NCI-H2107 treated with DMSO at 0.1 percent for 48 hours (cell line): ENCODE measurements around the gene PLD3.
"Not testable (repeated sequence)": the region's sequence is repeated elsewhere in the genome, so short reads cannot be mapped to it uniquely, and the experiment has no call there.

ENCODE experiments used
- DNase-seq: peaks from one replicate; lab custom pipeline; 2025; ENCODE audit not compliant: unreplicated experiment; lab: John Stamatoyannopoulos, UW

PLD3 gene

GRCh38 chr19:40360708-40361241, 12.3 kb downstream of the PLD3 start:
- DNase-seq, result no peak

GRCh38 chr19:40362160-40362559, 13.7 kb downstream of the PLD3 start:
- no peak for DNase-seq

GRCh38 chr19:40363069-40363468, 14.6 kb downstream of the PLD3 start:
- DNase-seq, result no peak

- no peak for DNase-seq
Measured at GRCh38 chr19:40365010-40365409, 16.5 kb downstream of the PLD3 start.

GRCh38 chr19:40365613-40366401, 17.3 kb downstream of the PLD3 start:
- DNase-seq, result no peak

DNA sequence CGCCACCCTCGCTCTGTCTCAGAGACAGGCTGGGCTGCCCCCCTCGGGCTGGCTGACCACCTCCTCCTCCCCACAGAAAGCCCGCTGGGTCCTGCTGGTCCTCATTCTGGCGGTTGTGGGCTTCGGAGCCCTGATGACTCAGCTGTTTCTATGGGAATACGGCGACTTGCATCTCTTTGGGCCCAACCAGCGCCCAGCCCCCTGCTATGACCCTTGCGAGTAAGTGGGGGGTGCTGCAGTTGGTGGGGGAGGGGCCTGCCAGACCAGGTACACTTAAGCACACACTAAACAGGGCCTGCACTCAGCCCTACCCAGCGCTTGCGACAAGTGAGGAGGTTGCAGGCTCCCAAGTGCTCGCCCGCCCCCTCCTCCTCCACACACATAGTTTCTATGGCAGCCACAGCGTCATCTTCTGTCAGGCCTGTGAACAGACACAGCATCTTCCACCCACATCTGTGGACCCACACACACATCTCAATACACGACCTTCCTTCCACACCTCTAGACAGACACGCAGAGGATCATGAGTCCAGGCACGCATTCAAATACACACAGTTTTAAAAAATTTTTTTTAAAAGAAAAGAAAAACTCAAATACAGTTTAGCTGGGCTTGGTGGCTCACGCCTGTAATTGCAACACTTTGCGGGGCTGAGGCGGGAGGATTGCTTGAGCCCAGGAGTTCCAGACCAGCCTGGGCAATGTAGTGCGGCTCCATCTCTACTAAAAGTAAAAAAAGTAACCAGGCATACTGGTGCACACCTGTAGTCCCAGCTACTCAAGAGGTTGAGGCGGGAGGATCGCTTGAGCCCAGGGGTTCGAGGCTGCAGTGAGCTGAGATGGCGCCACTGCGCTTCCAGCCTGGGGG, 18.4 kb downstream of the PLD3 start:
- no peak for DNase-seq

DNA sequence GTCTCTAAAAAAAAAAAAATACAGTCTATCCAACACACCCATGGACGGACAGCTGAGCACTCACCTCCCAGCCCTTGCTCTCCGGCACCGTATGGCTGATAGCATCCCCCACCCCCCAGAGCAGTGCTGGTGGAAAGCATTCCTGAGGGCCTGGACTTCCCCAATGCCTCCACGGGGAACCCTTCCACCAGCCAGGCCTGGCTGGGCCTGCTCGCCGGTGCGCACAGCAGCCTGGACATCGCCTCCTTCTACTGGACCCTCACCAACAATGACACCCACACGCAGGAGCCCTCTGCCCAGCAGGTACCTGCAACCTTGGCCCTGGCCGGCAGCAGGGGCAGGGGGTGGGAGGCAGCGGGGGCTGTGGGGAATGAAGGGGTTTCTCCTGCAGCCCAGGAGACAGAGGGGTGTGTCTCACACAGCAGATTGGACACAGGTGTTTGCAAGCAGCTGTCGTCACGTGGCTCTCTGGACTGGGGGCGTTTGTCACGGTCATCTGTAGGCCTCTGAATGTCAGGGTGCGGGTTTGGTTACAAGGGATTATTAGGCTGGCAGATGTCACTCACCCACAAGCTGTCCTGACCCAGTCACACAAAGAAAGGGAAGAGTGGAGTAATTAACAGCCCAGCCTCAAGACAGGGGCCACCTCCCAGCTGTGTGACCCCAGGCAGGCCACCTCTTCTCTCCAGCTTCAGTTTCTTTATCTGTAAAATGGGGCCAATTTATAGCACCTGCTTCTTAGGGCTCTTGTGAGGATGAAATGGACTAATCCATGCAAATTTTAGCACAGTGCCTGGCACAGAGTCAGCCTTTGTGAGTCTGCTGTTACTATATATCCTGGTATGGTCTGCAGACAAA, 19.3 kb downstream of the PLD3 start:
- DNase-seq, result no peak

GRCh38 chr19:40369797-40370196, 21.3 kb downstream of the PLD3 start:
- no peak for DNase-seq

DNA sequence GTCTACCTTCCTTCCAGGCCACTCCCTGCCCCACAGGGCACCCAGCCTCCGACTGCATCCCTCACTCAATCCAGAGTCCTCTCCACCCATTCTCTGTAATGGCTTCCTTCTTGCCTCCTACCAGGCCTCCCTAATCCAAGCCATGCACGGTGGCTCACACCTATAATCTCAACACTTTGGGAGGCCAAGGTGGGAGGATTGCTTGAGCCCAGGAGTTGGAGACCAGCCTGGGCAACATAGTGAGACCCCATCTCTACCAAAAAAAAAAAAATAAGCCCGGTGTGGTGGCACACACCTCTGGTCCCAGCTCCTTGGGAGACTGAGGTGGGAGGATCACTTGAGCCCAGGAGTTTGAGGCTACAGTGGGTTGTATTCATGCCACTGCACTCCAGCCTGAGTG, 21.8 kb downstream of the PLD3 start:
- not testable (repeated sequence) for DNase-seq

GRCh38 chr19:40370997-40371801, 22.7 kb downstream of the PLD3 start:
- no peak for DNase-seq

DNA sequence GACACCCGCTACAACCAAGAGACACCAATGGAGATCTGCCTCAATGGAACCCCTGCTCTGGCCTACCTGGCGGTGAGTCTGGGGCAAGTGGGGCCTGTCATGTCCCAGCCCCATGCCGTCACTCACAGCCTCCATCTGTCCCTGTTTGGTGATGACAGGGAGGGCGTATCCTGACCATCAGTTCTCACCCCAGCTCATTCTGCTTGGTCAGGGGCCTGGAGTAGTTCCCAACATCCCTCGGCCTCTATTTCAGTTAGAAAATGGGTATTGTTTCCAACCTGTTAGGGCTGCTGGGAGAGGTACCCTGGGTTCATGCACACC, 23.3 kb downstream of the PLD3 start:
- no peak for DNase-seq

DNA sequence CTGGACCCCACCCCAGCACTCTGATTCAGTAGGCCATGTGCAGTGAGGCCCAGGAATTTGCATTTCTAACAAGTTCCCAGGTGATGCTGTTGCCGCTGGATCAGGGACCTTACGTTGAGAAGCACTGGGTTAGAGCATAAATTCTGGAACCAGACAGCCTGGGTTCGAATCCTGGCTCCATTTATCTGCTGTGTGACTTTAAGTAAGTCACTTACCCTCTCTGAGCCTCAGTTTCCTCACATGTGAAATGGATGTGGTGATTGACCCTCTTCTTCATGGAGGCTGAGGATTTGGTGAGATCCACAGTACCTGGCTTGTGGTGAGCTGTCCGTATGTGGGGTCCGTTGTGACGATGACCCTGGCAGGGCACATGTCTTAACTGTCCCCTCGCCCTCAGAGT, 25.6 kb downstream of the PLD3 start:
- no peak for DNase-seq

DNA sequence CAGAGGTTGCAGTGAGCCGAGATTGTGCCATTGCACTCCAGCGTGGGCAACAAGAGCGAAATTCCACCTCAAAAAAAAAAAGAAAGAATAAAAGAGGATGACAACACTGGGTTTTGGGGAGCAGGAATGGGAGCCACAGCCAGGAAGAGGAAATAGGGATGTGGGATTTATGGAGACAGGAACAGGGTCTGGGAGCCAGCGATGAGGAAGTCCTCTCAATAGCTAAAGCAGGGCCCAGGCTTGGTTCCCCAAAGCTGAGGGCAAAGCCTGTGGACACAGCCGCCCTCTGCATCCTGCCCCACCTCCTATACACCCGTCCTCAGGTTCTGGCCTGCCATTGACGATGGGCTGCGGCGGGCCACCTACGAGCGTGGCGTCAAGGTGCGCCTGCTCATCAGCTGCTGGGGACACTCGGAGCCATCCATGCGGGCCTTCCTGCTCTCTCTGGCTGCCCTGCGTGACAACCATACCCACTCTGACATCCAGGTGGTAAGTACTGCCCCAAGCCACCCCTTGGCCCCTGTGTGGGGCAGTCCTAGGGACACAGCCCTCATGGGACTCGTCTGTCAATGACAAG, 27.9 kb downstream of the PLD3 start:
- DNase-seq, result no peak

DNA sequence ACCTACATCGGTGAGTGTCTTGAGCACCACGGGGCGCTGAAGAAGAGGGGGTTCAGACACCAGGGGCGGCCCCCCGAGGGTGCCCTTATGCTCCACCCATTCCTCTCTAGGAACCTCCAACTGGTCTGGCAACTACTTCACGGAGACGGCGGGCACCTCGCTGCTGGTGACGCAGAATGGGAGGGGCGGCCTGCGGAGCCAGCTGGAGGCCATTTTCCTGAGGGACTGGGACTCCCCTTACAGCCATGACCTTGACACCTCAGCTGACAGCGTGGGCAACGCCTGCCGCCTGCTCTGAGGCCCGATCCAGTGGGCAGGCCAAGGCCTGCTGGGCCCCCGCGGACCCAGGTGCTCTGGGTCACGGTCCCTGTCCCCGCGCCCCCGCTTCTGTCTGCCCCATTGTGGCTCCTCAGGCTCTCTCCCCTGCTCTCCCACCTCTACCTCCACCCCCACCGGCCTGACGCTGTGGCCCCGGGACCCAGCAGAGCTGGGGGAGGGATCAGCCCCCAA, 29.4 kb downstream of the PLD3 start:
- no peak for DNase-seq

DNA sequence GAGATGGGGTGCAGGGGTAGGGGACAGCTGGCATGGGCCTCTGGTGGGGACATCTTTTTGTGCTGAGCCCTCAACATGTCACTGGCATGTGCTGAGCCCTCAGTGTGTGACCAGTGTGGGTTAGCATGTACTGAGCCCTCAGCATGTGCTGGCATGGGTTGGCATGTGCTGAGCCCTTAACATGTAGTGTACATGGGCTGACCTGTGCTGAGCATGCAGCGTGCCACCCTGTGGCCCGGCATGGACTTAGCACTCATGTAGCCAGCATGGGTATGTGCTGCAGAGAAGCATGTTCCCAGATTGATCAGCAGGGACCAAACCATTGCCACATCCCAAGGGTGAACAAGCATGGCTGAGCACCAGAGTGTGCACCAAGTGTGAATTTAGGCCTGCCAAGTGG, 30.0 kb downstream of the PLD3 start:
- DNase-seq, result no peak

- no peak for DNase-seq
Measured at GRCh38 chr19:40379446-40380198, 31.1 kb downstream of the PLD3 start.

DNA sequence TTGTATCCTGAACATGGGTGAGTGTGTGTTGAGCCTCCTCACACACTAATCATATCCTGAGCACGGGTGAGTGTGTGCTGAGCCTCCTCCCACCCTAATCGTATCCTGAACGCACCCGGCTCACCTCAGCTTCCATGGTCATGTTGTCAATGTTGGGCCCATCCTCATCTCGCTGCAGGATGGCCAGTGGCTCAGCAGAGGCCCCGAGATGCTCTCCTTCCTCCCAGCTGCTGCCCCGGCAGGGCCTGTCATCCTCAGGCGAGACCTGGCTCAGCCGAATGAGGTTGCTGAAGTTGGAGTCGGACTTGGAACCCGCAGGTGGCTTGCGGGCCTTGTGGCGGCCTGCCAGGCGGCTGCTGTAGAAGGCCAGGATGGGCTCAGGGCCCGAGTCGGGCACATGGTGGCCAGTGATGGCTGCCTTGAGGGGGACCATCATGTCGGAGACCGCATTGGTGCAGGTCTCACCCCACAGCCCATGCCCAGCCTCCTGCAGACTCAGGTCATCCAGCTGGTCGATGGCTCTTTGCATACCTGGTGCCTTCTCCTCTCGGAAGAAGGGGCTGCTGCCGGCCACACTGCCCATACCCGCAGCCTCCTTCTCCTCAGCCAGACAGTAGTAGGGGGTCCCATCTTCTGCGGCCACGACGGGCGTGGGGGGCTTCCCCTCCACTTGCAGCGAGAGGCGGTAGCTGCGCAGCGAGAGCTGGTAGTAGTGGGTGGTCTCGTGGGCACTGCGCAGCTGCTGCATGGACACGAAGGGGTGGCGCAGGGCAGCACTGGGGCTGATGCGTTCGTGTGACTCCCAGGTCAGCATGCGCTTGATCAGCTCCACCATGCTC, 31.9 kb downstream of the PLD3 start:
- no peak for DNase-seq

GRCh38 chr19:40381321-40381720, 32.8 kb downstream of the PLD3 start:
- DNase-seq, result no peak
